WTC11 (cell line): Measurements from ENCODE around the gene KCNB1. TPM values are rescaled to one million over a fixed set of nuclear protein-coding genes. Genes with fewer than 3 reads are reported as not detected.

Experiments used
- ATAC-seq: fragments of 200-7000 bp; cut with Tn5 transposase; 2 replicates; pipeline ENCODE4 v1.10.0; 2021; ENCODE audit warnings: mild to moderate bottlenecking, moderate library complexity
- CTCF ChIA-PET: fragments of 300-600 bp; sonication (Branson Sonifier 250); formaldehyde crosslinking; loops from one replicate; lab custom pipeline; 2021; ENCODE audit warnings: antibody characterized with exemption; lab: Charles Lee
- POLR2A ChIA-PET: fragments of 350-600 bp; sonication (Branson Sonifier 250); formaldehyde crosslinking; loops from one replicate; lab custom pipeline; 2021; ENCODE audit warnings: antibody characterized with exemption; lab: Charles Lee
- DNase-seq: peaks from one replicate; pipeline ENCODE4 v3.0.0; 2021; ENCODE audit warnings: low spot score
- H3K27ac Mint-ChIP-seq: 2 replicates; pipeline ENCODE4 v1.8.0; 2021; ENCODE audit warnings: mixed read lengths
- H3K27me3 Mint-ChIP-seq: 2 replicates; pipeline ENCODE4 v1.8.0; 2021; ENCODE audit warnings: low read depth, mild to moderate bottlenecking, moderate library complexity, mixed read lengths
- H3K36me3 Mint-ChIP-seq: 2 replicates; pipeline ENCODE4 v1.8.0; 2021; ENCODE audit warnings: mixed read lengths
- H3K4me1 Mint-ChIP-seq: 2 replicates; pipeline ENCODE4 v1.8.0; 2022; ENCODE audit warnings: mixed read lengths
- H3K4me3 Mint-ChIP-seq: 2 replicates; pipeline ENCODE4 v1.8.0; 2021; ENCODE audit warnings: mild to moderate bottlenecking, moderate library complexity, mixed read lengths
- H3K9me3 Mint-ChIP-seq: 2 replicates; pipeline ENCODE4 v1.8.0; 2021; ENCODE audit warnings: mixed read lengths
- ATF2 ChIP-seq: sonication (generic); formaldehyde crosslinking; IDR thresholded peaks from 2 replicates; pipeline ENCODE4 v1.8.1; 2022; ENCODE audit warnings: low read depth, missing genetic modification reagents, borderline replicate concordance
- E2F5 ChIP-seq: sonication (generic); formaldehyde crosslinking; IDR thresholded peaks from 2 replicates; pipeline ENCODE4 v1.8.1; 2022; ENCODE audit warnings: mild to moderate bottlenecking, moderate library complexity, missing genetic modification reagents
- IRF1 ChIP-seq: sonication (generic); formaldehyde crosslinking; IDR thresholded peaks from 2 replicates; pipeline ENCODE4 v1.8.0; 2023; ENCODE audit warnings: missing genetic modification reagents
- OVOL2 ChIP-seq: fragments of 250-450 bp; sonication (Bioruptor Pico); IDR thresholded peaks from 2 replicates; pipeline ENCODE4 v1.9.0; 2021; ENCODE audit warnings: mild to moderate bottlenecking, borderline replicate concordance
- RELA ChIP-seq: sonication (generic); formaldehyde crosslinking; IDR thresholded peaks from 2 replicates; pipeline ENCODE4 v1.8.1; 2022; ENCODE audit warnings: missing genetic modification reagents, mild to moderate bottlenecking, borderline replicate concordance
- USF1 ChIP-seq: sonication (generic); formaldehyde crosslinking; IDR thresholded peaks from 2 replicates; pipeline ENCODE4 v1.8.0; 2022; ENCODE audit warnings: mild to moderate bottlenecking, missing genetic modification reagents
- total RNA-seq: library from RNA; stranded (reverse); gene quantifications from 3 replicates; pipeline ENCODE4 v1.2.3, GENCODE V29; 2021
- TF ChIP-seq, protein P1 (sequence below): sonication (generic); formaldehyde crosslinking; conservative IDR thresholded peaks from 2 replicates; pipeline ENCODE4 v1.8.1; 2023; ENCODE audit warnings: mild to moderate bottlenecking, low read depth, missing genetic modification reagents, moderate library complexity
- TF ChIP-seq, protein P2 (sequence below): fragments of 250-450 bp; sonication (Bioruptor Pico); IDR thresholded peaks from 2 replicates; pipeline ENCODE4 v1.9.0; 2021; ENCODE audit warnings: mild to moderate bottlenecking
- TF ChIP-seq, protein P3 (sequence below): sonication (generic); formaldehyde crosslinking; IDR thresholded peaks from 2 replicates; pipeline ENCODE4 v1.8.0; 2022; ENCODE audit warnings: mild to moderate bottlenecking, missing genetic modification reagents

The KCNB1 gene
- total RNA-seq, 1 experiment from 2014 or later = 1.1 TPM

GRCh38 chr20:49388744-49389143, 93.7 kb downstream of the KCNB1 start (continued):
- TF ChIP-seq, protein P1, sequence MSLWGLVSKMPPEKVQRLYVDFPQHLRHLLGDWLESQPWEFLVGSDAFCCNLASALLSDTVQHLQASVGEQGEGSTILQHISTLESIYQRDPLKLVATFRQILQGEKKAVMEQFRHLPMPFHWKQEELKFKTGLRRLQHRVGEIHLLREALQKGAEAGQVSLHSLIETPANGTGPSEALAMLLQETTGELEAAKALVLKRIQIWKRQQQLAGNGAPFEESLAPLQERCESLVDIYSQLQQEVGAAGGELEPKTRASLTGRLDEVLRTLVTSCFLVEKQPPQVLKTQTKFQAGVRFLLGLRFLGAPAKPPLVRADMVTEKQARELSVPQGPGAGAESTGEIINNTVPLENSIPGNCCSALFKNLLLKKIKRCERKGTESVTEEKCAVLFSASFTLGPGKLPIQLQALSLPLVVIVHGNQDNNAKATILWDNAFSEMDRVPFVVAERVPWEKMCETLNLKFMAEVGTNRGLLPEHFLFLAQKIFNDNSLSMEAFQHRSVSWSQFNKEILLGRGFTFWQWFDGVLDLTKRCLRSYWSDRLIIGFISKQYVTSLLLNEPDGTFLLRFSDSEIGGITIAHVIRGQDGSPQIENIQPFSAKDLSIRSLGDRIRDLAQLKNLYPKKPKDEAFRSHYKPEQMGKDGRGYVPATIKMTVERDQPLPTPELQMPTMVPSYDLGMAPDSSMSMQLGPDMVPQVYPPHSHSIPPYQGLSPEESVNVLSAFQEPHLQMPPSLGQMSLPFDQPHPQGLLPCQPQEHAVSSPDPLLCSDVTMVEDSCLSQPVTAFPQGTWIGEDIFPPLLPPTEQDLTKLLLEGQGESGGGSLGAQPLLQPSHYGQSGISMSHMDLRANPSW (CRISPR knock-in tag) = no peak
- TF ChIP-seq IRF1 (CRISPR knock-in tag) (no peak), USF1 (CRISPR knock-in tag) (no peak)
- TF ChIP-seq, protein P2, sequence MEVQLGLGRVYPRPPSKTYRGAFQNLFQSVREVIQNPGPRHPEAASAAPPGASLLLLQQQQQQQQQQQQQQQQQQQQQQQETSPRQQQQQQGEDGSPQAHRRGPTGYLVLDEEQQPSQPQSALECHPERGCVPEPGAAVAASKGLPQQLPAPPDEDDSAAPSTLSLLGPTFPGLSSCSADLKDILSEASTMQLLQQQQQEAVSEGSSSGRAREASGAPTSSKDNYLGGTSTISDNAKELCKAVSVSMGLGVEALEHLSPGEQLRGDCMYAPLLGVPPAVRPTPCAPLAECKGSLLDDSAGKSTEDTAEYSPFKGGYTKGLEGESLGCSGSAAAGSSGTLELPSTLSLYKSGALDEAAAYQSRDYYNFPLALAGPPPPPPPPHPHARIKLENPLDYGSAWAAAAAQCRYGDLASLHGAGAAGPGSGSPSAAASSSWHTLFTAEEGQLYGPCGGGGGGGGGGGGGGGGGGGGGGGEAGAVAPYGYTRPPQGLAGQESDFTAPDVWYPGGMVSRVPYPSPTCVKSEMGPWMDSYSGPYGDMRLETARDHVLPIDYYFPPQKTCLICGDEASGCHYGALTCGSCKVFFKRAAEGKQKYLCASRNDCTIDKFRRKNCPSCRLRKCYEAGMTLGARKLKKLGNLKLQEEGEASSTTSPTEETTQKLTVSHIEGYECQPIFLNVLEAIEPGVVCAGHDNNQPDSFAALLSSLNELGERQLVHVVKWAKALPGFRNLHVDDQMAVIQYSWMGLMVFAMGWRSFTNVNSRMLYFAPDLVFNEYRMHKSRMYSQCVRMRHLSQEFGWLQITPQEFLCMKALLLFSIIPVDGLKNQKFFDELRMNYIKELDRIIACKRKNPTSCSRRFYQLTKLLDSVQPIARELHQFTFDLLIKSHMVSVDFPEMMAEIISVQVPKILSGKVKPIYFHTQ = no peak

DNA sequence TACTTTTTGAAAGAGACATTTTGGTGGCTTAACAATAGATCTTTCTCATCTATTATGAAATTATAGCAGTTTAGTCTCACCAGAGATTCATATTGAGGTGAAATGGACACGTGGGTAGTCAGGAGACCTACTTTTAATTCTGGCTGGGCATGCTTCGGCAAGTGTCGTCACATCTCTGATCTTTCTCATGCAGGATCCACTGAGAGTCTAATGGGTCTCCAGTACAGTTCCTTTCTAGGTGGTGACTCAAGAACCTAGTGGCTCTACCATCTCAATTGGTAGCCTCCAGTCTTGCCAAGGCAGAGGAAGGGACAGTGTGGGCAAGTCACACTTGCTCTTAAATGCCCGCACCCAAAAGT, 94.9 kb downstream of the KCNB1 start:
- H3K27me3 Mint-ChIP-seq = no peaks in the 10 kb centered on the region; the same call in 1 of the 2 replicates
- CTCF ChIA-PET = no interaction called here
- DNase-seq = no peak
- POLR2A ChIA-PET = no interaction called here
- no peak for ATAC-seq
- no peaks in the 10 kb centered on the region for H3K9me3 Mint-ChIP-seq
- peaks cover 14% of the 10 kb centered on the region for H3K4me1 Mint-ChIP-seq
- TF ChIP-seq, protein P2 = no peak
- TF ChIP-seq ATF2 (CRISPR knock-in tag) (no peak), RELA (CRISPR knock-in tag) (no peak), E2F5 (CRISPR knock-in tag) (no peak), OVOL2 (CRISPR knock-in tag) (no peak)
- TF ChIP-seq, protein P3, sequence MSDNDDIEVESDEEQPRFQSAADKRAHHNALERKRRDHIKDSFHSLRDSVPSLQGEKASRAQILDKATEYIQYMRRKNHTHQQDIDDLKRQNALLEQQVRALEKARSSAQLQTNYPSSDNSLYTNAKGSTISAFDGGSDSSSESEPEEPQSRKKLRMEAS = no peak
- H3K27ac Mint-ChIP-seq = no peak overlapping the region
- no peak overlapping the region for H3K4me3 Mint-ChIP-seq
- no peaks in the 10 kb centered on the region for H3K36me3 Mint-ChIP-seq
